Measurements from ENCODE around the gene LILRA2.

LILRA2 gene

GRCh38 chr19:54534156-54534555 is 39.4 kb upstream of the LILRA2 start:
- no peak overlapping the region for H3K4me3 Mint-ChIP-seq
- TF ChIP-seq, protein P1, sequence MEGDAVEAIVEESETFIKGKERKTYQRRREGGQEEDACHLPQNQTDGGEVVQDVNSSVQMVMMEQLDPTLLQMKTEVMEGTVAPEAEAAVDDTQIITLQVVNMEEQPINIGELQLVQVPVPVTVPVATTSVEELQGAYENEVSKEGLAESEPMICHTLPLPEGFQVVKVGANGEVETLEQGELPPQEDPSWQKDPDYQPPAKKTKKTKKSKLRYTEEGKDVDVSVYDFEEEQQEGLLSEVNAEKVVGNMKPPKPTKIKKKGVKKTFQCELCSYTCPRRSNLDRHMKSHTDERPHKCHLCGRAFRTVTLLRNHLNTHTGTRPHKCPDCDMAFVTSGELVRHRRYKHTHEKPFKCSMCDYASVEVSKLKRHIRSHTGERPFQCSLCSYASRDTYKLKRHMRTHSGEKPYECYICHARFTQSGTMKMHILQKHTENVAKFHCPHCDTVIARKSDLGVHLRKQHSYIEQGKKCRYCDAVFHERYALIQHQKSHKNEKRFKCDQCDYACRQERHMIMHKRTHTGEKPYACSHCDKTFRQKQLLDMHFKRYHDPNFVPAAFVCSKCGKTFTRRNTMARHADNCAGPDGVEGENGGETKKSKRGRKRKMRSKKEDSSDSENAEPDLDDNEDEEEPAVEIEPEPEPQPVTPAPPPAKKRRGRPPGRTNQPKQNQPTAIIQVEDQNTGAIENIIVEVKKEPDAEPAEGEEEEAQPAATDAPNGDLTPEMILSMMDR (IDR thresholded peaks at IDR 0.05; ENCODE audit: unreplicated experiment in 3 of 3), result no peak
- no peak overlapping the region for H3K27ac Mint-ChIP-seq
- H3K36me3 Mint-ChIP-seq (ENCODE audit: low read depth), result no peaks in the 10 kb centered on the region
- no peaks in the 10 kb centered on the region for H3K4me1 Mint-ChIP-seq
- H3K9me3 Mint-ChIP-seq, result peaks cover 35% of the 10 kb centered on the region
- H3K27me3 Mint-ChIP-seq (ENCODE audit: low read depth), result no peaks in the 10 kb centered on the region

GRCh38 chr19:54535601-54536000 is 38.0 kb upstream of the LILRA2 start:
- Mint-ChIP-seq H3K9me3 (peaks cover 36% of the 10 kb centered on the region), H3K4me1 (no peaks in the 10 kb centered on the region)

DNA sequence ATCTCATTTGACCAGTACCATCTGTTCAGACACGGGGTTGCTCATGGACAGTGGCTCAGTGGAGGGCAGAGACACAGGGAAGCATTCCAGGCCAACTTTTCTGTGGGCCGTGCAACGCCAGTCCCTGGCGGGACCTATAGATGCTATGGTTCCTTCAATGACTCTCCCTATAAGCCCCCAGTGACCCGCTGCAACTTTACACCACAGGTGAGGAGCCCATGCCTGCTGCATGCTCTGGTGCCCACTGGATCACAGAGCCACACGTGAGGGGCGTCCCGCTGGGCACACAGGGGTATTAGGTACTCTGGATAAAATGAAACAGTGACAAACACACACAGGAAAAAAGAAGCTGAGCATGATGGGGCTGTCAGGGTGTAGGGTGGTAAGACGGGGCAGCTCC is 36.6 kb upstream of the LILRA2 start:
- no peaks in the 10 kb centered on the region for H3K27me3 Mint-ChIP-seq (ENCODE audit: low read depth)
- H3K36me3 Mint-ChIP-seq (ENCODE audit: low read depth), result no peaks in the 10 kb centered on the region
- H3K9me3 Mint-ChIP-seq, result peaks cover 46% of the 10 kb centered on the region
- no peak overlapping the region for H3K27ac Mint-ChIP-seq
- no peaks in the 10 kb centered on the region for H3K4me1 Mint-ChIP-seq
- H3K4me3 Mint-ChIP-seq, result no peak overlapping the region
- TF ChIP-seq, protein P1 (IDR thresholded peaks at IDR 0.05; ENCODE audit: unreplicated experiment in 3 of 3), result no peak

More at GRCh38 chr19:54535601-54536000, 38.0 kb upstream of the LILRA2 start:
- no peak overlapping the region for H3K27ac Mint-ChIP-seq
- no peaks in the 10 kb centered on the region for H3K36me3 Mint-ChIP-seq (ENCODE audit: low read depth)
- H3K4me3 Mint-ChIP-seq, result no peak overlapping the region
- TF ChIP-seq, protein P1 (IDR thresholded peaks at IDR 0.05; ENCODE audit: unreplicated experiment in 3 of 3), result no peak
- H3K27me3 Mint-ChIP-seq (ENCODE audit: low read depth), result no peaks in the 10 kb centered on the region

DNA sequence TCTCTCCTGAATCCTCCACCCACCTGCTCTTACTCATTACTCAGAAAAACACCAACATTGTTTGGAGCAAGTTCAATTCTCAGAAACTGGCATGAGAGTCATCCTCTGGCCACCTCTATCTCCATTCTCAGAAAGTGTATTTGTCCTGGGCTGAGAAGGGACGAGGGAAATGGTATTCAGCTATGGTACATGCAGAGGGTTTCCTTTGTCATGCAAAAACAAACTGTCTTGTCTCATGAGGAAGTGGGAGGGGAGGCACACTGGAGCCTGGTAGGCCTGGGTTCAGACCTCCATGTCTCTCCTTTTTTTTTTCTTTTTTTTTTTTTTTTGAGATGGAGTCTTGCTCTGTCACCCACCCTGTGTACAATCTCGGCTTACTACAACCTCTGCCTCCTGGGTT is 31.9 kb upstream of the LILRA2 start:
- no peak overlapping the region for H3K4me3 Mint-ChIP-seq
- no peaks in the 10 kb centered on the region for H3K4me1 Mint-ChIP-seq
- no peak overlapping the region for H3K27ac Mint-ChIP-seq
- TF ChIP-seq, protein P1 (IDR thresholded peaks at IDR 0.05; ENCODE audit: unreplicated experiment in 3 of 3), result no peak
- H3K27me3 Mint-ChIP-seq (ENCODE audit: low read depth), result peaks cover 3% of the 10 kb centered on the region
- H3K9me3 Mint-ChIP-seq, result peaks cover 58% of the 10 kb centered on the region
- H3K36me3 Mint-ChIP-seq (ENCODE audit: low read depth), result no peaks in the 10 kb centered on the region

DNA sequence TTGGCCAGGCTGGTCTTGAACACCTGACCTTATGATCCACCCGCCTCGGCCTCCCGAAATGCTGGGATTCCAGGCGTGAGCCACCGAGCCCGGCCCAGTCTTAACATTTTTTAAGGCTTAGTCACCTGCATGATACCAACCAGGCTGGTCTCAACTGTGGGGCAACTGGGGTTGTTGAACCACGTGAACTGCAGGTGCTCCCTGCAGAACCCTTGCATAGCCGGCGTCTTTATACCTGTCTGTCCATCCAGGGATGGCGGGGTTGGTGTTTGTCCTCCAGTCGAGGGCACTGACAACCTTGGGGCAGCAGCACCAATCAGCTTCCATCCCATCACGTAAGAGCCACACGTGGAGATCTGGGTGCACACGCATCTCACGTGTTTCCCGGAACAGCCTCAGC is 24.8 kb upstream of the LILRA2 start:
- H3K36me3 Mint-ChIP-seq (ENCODE audit: low read depth), result peaks cover 8% of the 10 kb centered on the region
- peaks cover 42% of the 10 kb centered on the region for H3K9me3 Mint-ChIP-seq
- H3K27ac Mint-ChIP-seq, result no peak overlapping the region
- H3K27me3 Mint-ChIP-seq (ENCODE audit: low read depth), result peaks cover 3% of the 10 kb centered on the region
- H3K4me3 Mint-ChIP-seq, result no peak overlapping the region
- no peaks in the 10 kb centered on the region for H3K4me1 Mint-ChIP-seq
- TF ChIP-seq, protein P1 (IDR thresholded peaks at IDR 0.05; ENCODE audit: unreplicated experiment in 3 of 3), result no peak

DNA sequence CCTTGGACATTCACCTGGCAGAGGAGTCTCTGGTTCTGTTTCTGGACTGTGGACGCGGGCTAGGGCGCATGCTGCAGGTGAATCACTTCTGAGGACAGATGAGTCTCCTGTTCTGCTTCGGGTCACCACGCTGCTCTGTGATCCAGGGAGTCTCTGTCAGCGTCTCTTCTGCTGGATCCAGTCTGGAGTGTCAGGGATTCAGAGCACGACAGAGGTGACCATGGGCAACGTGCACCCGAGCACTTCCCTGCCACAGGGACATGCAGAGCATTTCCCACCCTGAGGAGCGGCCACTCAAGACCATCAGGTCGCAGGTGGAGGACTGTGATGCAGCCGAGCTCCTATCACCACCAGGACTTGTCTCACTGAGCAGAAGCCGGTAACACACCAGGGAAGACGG is 24.4 kb upstream of the LILRA2 start:
- H3K36me3 Mint-ChIP-seq (ENCODE audit: low read depth), result peaks cover 8% of the 10 kb centered on the region
- H3K4me3 Mint-ChIP-seq, result no peak overlapping the region
- no peaks in the 10 kb centered on the region for H3K4me1 Mint-ChIP-seq
- TF ChIP-seq, protein P1 (IDR thresholded peaks at IDR 0.05; ENCODE audit: unreplicated experiment in 3 of 3), result no peak
- no peak overlapping the region for H3K27ac Mint-ChIP-seq
- peaks cover 41% of the 10 kb centered on the region for H3K9me3 Mint-ChIP-seq
- H3K27me3 Mint-ChIP-seq (ENCODE audit: low read depth), result peaks cover 3% of the 10 kb centered on the region

All from nephron (organoid).